Activated CD4-positive, alpha-beta T cell treated with anti-CD3 and anti-CD28 coated beads, Interleukin-2, amount 10 ng/mL, durations not matched to agents 24 days and 14 days (primary cell): ENCODE measurements around the gene SLC50A1. TPM values are rescaled to one million over a fixed set of nuclear protein-coding genes. Genes with fewer than 3 reads are reported as not detected.

Experiments
- DNase-seq: peaks from one replicate; pipeline ENCODE4 v3.0.0; 2022
- H3K27ac Mint-ChIP-seq: one replicate; pipeline ENCODE4 v1.8.0; 2022; ENCODE audit warnings: mild to moderate bottlenecking, mixed read lengths
- H3K27me3 Mint-ChIP-seq: one replicate; pipeline ENCODE4 v1.8.0; 2022; ENCODE audit warnings: mixed read lengths
- H3K36me3 Mint-ChIP-seq: one replicate; pipeline ENCODE4 v1.8.0; 2022; ENCODE audit warnings: low read depth, mild to moderate bottlenecking, mixed read lengths
- H3K4me1 Mint-ChIP-seq: one replicate; pipeline ENCODE4 v1.8.0; 2021; ENCODE audit warnings: mixed read lengths
- H3K4me3 Mint-ChIP-seq: one replicate; pipeline ENCODE4 v1.8.0; 2022; ENCODE audit warnings: mild to moderate bottlenecking, moderate library complexity, mixed read lengths
- H3K9me3 Mint-ChIP-seq: one replicate; pipeline ENCODE4 v1.8.0; 2021; ENCODE audit warnings: mixed read lengths
- intact Hi-C: fragments of 100-400 bp; cut with micrococcal nuclease; formaldehyde crosslinking; loops from one replicate; pipeline ENCODE4 v1.15.1; 2023
- total RNA-seq: library from RNA; stranded (reverse); gene quantifications from 2 replicates; pipeline ENCODE4 v1.2.3, GENCODE V29; 2022

SLC50A1 gene
- total RNA-seq, 1 donor from 2014 or later, result 46.2 TPM

DNA sequence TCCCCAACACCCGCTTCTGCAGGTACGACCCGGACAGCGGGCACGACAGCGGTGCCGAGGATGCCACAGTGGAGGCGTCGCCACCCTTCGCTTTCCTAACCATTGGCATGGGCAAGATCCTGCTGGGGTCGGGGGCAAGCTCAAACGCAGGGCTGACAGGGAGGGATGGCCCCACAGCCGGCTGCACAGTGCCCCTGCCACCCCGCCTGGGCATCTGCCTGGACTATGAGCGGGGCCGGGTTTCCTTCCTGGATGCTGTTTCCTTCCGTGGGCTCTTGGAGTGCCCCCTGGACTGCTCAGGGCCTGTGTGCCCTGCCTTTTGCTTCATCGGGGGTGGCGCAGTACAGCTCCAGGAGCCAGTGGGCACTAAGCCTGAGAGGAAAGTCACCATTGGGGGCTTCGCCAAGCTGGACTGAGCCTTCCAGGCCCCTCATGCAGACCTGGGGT, 48.1 kb downstream of the SLC50A1 start:
- Mint-ChIP-seq H3K9me3 (no peaks in the 10 kb centered on the region), H3K36me3 (peaks cover 24% of the 10 kb centered on the region), H3K4me1 (peaks cover 11% of the 10 kb centered on the region), H3K4me3 (no peak overlapping the region), H3K27ac (no peak overlapping the region), H3K27me3 (no peaks in the 10 kb centered on the region)
- no peak for DNase-seq
- intact Hi-C loops, result no loop called here

- DNase-seq, result no peak
- Mint-ChIP-seq H3K27ac (no peak overlapping the region), H3K4me3 (no peak overlapping the region), H3K9me3 (no peaks in the 10 kb centered on the region), H3K27me3 (no peaks in the 10 kb centered on the region), H3K36me3 (peaks cover 21% of the 10 kb centered on the region), H3K4me1 (peaks cover 11% of the 10 kb centered on the region)
- intact Hi-C loops, result no loop called here
These were observed 48.7 kb downstream of the SLC50A1 start for GRCh38 chr1:155184351-155184811.

GRCh38 chr1:155184835-155185782, 49.5 kb downstream of the SLC50A1 start:
- H3K4me3 Mint-ChIP-seq, result no peak overlapping the region
- intact Hi-C loops, result no loop called here

GRCh38 chr1:155185783-155186066, 50.1 kb downstream of the SLC50A1 start:
- Mint-ChIP-seq H3K27ac (peak overlapping the region; percentile 13), H3K36me3 (peaks cover 16% of the 10 kb centered on the region), H3K4me1 (peaks cover 11% of the 10 kb centered on the region), H3K4me3 (no peak overlapping the region), H3K27me3 (no peaks in the 10 kb centered on the region), H3K9me3 (no peaks in the 10 kb centered on the region)
- intact Hi-C loops, result no loop called here
- no peak for DNase-seq

More at GRCh38 chr1:155184835-155185782, 49.5 kb downstream of the SLC50A1 start:
- DNase-seq, result no peak
- Mint-ChIP-seq H3K27ac (peak overlapping the region; percentile 13), H3K27me3 (no peaks in the 10 kb centered on the region), H3K9me3 (no peaks in the 10 kb centered on the region), H3K4me1 (peaks cover 11% of the 10 kb centered on the region), H3K36me3 (peaks cover 16% of the 10 kb centered on the region)

GRCh38 chr1:155186067-155186793, 50.6 kb downstream of the SLC50A1 start:
- H3K27ac Mint-ChIP-seq, result no peak overlapping the region
- peaks cover 15% of the 10 kb centered on the region for H3K36me3 Mint-ChIP-seq
- DNase-seq, result no peak
- H3K9me3 Mint-ChIP-seq, result no peaks in the 10 kb centered on the region
- no peak overlapping the region for H3K4me3 Mint-ChIP-seq
- no peaks in the 10 kb centered on the region for H3K27me3 Mint-ChIP-seq
- H3K4me1 Mint-ChIP-seq, result peaks cover 11% of the 10 kb centered on the region
- intact Hi-C loops, result no loop called here

GRCh38 chr1:155186794-155187455, 51.3 kb downstream of the SLC50A1 start:
- Mint-ChIP-seq H3K9me3 (no peaks in the 10 kb centered on the region), H3K36me3 (peaks cover 13% of the 10 kb centered on the region), H3K27ac (no peak overlapping the region), H3K4me3 (no peak overlapping the region), H3K4me1 (peaks cover 13% of the 10 kb centered on the region), H3K27me3 (no peaks in the 10 kb centered on the region)
- no peak for DNase-seq
- intact Hi-C loops, result no loop called here

DNA sequence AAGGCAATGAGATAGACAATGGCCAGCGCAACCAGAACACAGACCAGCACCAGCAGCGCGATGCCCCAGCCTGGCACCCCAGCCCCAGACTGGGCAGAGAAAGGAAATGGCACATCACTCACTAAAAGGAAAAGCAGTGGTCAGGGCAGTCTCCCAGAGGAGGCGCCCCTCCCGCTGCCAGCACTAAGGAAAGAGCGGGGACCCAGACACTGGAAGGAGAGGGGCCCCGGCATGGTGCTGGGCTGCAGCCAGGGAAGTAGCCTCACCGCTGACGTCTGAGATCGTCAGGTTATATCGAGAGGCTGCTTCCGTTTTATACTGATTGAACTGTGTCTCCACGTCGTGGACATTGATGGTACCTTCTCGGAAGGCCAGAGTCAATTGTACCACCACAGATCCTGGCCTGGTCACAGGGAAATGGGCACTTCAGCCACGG, 51.8 kb downstream of the SLC50A1 start:
- Mint-ChIP-seq H3K9me3 (no peaks in the 10 kb centered on the region), H3K4me3 (no peak overlapping the region), H3K27ac (peak overlapping the region; percentile 55), H3K36me3 (peaks cover 9% of the 10 kb centered on the region), H3K4me1 (peaks cover 18% of the 10 kb centered on the region), H3K27me3 (no peaks in the 10 kb centered on the region)
- no peak for DNase-seq
- intact Hi-C loops, result no loop called here

- intact Hi-C loops, result no loop called here
- Mint-ChIP-seq H3K36me3 (peaks cover 7% of the 10 kb centered on the region), H3K27me3 (no peaks in the 10 kb centered on the region), H3K4me3 (peak overlapping the region; percentile 2), H3K27ac (peak overlapping the region; percentile 55), H3K4me1 (peaks cover 21% of the 10 kb centered on the region), H3K9me3 (no peaks in the 10 kb centered on the region)
- no peak for DNase-seq
These were observed 52.6 kb downstream of the SLC50A1 start for GRCh38 chr1:155188268-155188667.

Other genes starting within 250 kb of the SLC50A1 start
- gene PMVK, start 199.1 kb upstream of the SLC50A1 start, total RNA-seq, result 47.4 and 47.7 TPM in 2 replicates
- 19.3 and 21.6 TPM in 2 replicates for gene PBXIP1, start 179.8 kb upstream of the SLC50A1 start, total RNA-seq
- 34.4 and 34.8 TPM in 2 replicates for gene PYGO2, start 174.1 kb upstream of the SLC50A1 start, total RNA-seq
- 50.4 and 60.5 TPM in 2 replicates for gene SHC1, start 165.1 kb upstream of the SLC50A1 start, total RNA-seq
- 179 and 181 TPM in 2 replicates for gene CKS1B, start 161.2 kb upstream of the SLC50A1 start, total RNA-seq
- 69.9 and 71.8 TPM in 2 replicates for gene FLAD1, start 152.5 kb upstream of the SLC50A1 start, total RNA-seq
- gene LENEP, start 142.3 kb upstream of the SLC50A1 start, total RNA-seq, result 0.79 and 1.4 TPM in 2 replicates
- 145 and 150 TPM in 2 replicates for gene ZBTB7B, start 133.1 kb upstream of the SLC50A1 start, total RNA-seq
- 0.16 TPM in 1 of 2 replicates, not detected in the other for gene DCST2, start 102.1 kb upstream of the SLC50A1 start, total RNA-seq
- gene DCST1, start 102.0 kb upstream of the SLC50A1 start, total RNA-seq, result not detected in 2 replicates
- gene ADAM15, start 84.5 kb upstream of the SLC50A1 start, total RNA-seq, result 79.7 and 84.5 TPM in 2 replicates
- gene EFNA4, start 72.1 kb upstream of the SLC50A1 start, total RNA-seq, result 5.8 and 6.2 TPM in 2 replicates
- gene EFNA3, start 57.0 kb upstream of the SLC50A1 start, total RNA-seq, result 3.6 and 4.4 TPM in 2 replicates
- gene EFNA1, start 8.0 kb upstream of the SLC50A1 start, total RNA-seq, result 0.24 TPM in 1 of 2 replicates, not detected in the other
- 34.5 and 37.2 TPM in 2 replicates for gene DPM3, start 4.7 kb downstream of the SLC50A1 start, total RNA-seq
- gene KRTCAP2, start 37.5 kb downstream of the SLC50A1 start, total RNA-seq, result 244 and 245 TPM in 2 replicates
- 9.4 and 10.7 TPM in 2 replicates for gene TRIM46, start 38.0 kb downstream of the SLC50A1 start, total RNA-seq
- 10.5 and 10.6 TPM in 2 replicates for gene THBS3, start 72.0 kb downstream of the SLC50A1 start, total RNA-seq
- gene MTX1, start 72.8 kb downstream of the SLC50A1 start, total RNA-seq, result 62.4 and 64.7 TPM in 2 replicates
- gene ENTREP3, start 119.6 kb downstream of the SLC50A1 start, total RNA-seq, result 45.1 and 46.2 TPM in 2 replicates
- 152 and 158 TPM in 2 replicates for gene SCAMP3, start 126.5 kb downstream of the SLC50A1 start, total RNA-seq
- 86.2 and 90.6 TPM in 2 replicates for gene CLK2, start 137.7 kb downstream of the SLC50A1 start, total RNA-seq
- 3.2 and 3.8 TPM in 2 replicates for gene HCN3, start 141.6 kb downstream of the SLC50A1 start, total RNA-seq
- 0.09 TPM in 1 of 2 replicates, not detected in the other for gene PKLR, start 165.6 kb downstream of the SLC50A1 start, total RNA-seq
- 321 and 324 TPM in 2 replicates for gene FDPS, start 173.0 kb downstream of the SLC50A1 start, total RNA-seq
- gene RUSC1, start 185.0 kb downstream of the SLC50A1 start, total RNA-seq, result 29.9 and 30.1 TPM in 2 replicates